HL-60 (cell line): ENCODE results near the gene SIPA1L3.

Experiments used
- CTCF ChIP-seq: IDR thresholded peaks from one replicate; pipeline ENCODE4 v1.5.1; 2011; ENCODE audit warnings: low read length, control low read depth, inconsistent platforms; ENCODE audit not compliant: insufficient read depth
- GABPA ChIP-seq: IDR thresholded peaks from 2 replicates; pipeline ENCODE4 v1.6.1; 2012; ENCODE audit warnings: low read depth
- POLR2AphosphoS5 ChIP-seq: IDR thresholded peaks from 2 replicates; pipeline ENCODE4 v1.6.1; 2012; ENCODE audit warnings: low read depth
- TF ChIP-seq, protein P1 (sequence below): IDR thresholded peaks from 2 replicates; pipeline ENCODE4 v1.6.1; 2012; ENCODE audit warnings: low read depth; ENCODE audit not compliant: insufficient replicate concordance

DNA sequence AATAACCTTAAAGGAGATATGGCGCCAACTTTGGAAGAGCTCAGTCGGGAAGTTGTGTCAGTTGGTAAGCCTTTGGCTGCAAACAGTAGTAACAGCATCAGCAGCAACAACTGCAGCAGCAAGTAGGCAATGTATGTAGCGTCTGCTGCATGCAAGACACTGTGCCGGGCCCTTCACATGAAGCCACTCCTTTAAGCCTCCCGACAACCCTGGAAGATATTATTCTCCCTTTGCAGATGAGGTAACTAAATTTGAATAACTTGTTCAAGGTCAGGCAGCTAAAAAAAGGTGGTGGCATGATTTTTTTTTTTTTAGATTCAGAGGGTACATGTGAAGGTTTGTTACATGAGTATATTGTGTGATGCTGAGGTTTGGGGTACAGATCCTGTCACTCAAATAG is 19.7 kb downstream of the SIPA1L3 start:
- TF ChIP-seq CTCF = no peak
- TF ChIP-seq POLR2AphosphoS5 = no peak
- TF ChIP-seq, protein P1, sequence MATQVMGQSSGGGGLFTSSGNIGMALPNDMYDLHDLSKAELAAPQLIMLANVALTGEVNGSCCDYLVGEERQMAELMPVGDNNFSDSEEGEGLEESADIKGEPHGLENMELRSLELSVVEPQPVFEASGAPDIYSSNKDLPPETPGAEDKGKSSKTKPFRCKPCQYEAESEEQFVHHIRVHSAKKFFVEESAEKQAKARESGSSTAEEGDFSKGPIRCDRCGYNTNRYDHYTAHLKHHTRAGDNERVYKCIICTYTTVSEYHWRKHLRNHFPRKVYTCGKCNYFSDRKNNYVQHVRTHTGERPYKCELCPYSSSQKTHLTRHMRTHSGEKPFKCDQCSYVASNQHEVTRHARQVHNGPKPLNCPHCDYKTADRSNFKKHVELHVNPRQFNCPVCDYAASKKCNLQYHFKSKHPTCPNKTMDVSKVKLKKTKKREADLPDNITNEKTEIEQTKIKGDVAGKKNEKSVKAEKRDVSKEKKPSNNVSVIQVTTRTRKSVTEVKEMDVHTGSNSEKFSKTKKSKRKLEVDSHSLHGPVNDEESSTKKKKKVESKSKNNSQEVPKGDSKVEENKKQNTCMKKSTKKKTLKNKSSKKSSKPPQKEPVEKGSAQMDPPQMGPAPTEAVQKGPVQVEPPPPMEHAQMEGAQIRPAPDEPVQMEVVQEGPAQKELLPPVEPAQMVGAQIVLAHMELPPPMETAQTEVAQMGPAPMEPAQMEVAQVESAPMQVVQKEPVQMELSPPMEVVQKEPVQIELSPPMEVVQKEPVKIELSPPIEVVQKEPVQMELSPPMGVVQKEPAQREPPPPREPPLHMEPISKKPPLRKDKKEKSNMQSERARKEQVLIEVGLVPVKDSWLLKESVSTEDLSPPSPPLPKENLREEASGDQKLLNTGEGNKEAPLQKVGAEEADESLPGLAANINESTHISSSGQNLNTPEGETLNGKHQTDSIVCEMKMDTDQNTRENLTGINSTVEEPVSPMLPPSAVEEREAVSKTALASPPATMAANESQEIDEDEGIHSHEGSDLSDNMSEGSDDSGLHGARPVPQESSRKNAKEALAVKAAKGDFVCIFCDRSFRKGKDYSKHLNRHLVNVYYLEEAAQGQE = no peak
- TF ChIP-seq GABPA = no peak
